Mononuclear cell (primary cell): ENCODE data around the gene ZNF615. TPM values are rescaled to one million over a fixed set of nuclear protein-coding genes. Genes with fewer than 3 reads are reported as not detected.
"Not testable (repeated sequence)": the region's sequence is repeated elsewhere in the genome, so short reads cannot be mapped to it uniquely, and the experiment has no call there.

Experiments used
- H3K27me3 ChIP-seq: 2 replicates; pipeline ENCODE4 v1.6.0; 2011; ENCODE audit warnings: low read length, control low read depth; ENCODE audit not compliant: insufficient read depth
- H3K4me1 ChIP-seq: 2 replicates; pipeline ENCODE4 v1.5.1; 2011; ENCODE audit warnings: mild to moderate bottlenecking, low read length, control low read depth; ENCODE audit not compliant: insufficient read depth
- H3K4me3 ChIP-seq: 2 replicates; pipeline ENCODE4 v1.5.1; 2011; ENCODE audit warnings: mild to moderate bottlenecking, low read length, moderate library complexity
- H3K9me3 ChIP-seq: 2 replicates; pipeline ENCODE4 v1.5.1; 2011; ENCODE audit warnings: low read depth, mild to moderate bottlenecking, control low read depth, low read length
- total RNA-seq: library from RNA; depleted of rRNA; stranded (reverse); fragments of >200 nt; gene quantifications from one replicate; pipeline ENCODE4 v1.2.3, GENCODE V29; 2012

Gene ZNF615
- total RNA-seq, 1 donor = 16.1 TPM

DNA sequence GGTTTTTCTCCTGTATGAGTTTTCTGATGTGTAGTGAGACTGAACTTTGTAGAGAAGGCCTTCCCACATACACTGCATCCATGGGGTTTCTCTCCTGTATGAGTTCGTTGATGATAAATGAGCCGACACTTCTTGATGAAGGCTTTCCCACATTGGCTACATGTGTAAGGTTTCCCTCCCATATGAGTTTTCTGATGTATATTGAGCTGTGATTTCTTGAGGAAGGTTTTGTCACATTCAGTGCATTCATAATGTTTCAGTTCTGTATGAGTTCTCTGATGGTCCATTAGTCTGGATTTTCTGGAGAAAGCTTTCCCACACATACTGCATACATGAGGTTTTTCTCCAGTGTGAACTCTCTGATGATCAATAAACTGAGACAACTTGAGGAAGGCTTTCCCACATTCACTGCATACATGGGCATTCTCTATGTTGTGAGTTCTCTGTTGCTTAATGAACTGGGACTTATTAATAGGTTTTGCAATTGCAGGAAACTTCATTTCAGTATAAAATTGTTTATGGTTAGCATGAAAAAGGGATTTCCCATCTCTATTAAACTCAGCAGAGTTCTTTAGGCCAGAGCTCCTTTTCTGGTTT is 13.9 kb downstream of the ZNF615 start:
- no peaks in the 10 kb centered on the region for H3K4me1 ChIP-seq
- no peaks in the 10 kb centered on the region for H3K27me3 ChIP-seq
- no peak overlapping the region for H3K4me3 ChIP-seq
- H3K9me3 ChIP-seq = peaks cover 93% of the 10 kb centered on the region

- no peaks in the 10 kb centered on the region for H3K27me3 ChIP-seq
- peaks cover 87% of the 10 kb centered on the region for H3K9me3 ChIP-seq
- H3K4me1 ChIP-seq = no peaks in the 10 kb centered on the region
- no peak overlapping the region for H3K4me3 ChIP-seq
These were observed 14.6 kb downstream of the ZNF615 start for GRCh38 chr19:51993422-51993821.

DNA sequence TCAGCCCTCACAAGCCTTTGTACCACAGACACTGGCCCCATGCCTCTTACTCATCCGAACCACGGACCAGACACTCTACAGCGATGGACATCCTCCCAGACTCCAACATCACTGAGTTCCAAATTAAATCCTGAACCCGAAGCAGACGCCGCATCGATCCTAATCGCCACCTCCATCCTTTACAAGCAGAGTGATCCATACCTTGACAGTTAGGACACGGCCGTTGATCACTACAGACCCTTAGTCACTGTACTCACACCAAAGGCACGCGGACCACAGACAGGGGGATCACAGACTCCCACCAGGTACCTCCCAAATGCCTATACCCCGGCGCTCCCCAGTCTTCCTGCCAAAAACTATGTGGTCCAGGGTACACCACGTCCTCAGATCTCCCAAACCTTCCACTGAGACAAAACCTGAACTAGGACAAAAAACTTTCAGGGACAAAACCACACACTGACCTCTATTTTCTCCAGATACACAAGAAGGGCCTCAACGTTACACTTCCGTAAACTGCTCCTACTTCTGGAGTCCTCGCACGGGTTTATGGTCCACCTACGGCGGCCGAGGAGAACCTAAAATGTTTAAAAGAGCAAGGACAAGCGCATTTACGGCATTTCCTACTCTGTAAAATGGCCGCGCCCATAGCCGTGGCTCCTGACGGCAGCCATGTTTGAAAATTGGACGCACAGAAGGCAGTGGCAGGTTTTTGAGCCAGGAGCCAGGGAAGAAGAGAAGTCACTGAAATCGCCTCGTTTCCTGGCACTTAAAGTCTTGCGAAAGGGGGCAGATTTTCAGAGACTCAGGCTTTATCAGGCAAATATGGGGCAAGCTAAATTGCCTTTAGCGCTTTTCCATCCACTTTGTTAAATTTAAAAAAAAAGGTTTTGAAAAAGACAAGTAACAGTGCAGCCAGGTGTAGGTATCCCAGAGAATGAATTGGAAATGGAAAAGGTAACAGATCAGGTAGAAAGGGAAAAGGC is 21.4 kb downstream of the ZNF615 start, which contains the start of gene ZNF350:
TSS of gene ZNF350 (minus strand) at position 532 of the 983 bp plus-strand sequence. CDS start 12,480 bp downstream, outside the sequence.
- Histone ChIP-seq H3K4me1 (peaks cover 16% of the 10 kb centered on the region), H3K4me3 (peak within 1 kb of the TSS; percentile 100), H3K27me3 (no peaks in the 10 kb centered on the region), H3K9me3 (peaks cover 58% of the 10 kb centered on the region)

- H3K27me3 ChIP-seq = no peaks in the 10 kb centered on the region
- H3K4me1 ChIP-seq = peaks cover 16% of the 10 kb centered on the region
- H3K9me3 ChIP-seq = peaks cover 66% of the 10 kb centered on the region
- no peak overlapping the region for H3K4me3 ChIP-seq
These were observed 24.6 kb downstream of the ZNF615 start for GRCh38 chr19:51983361-51983760.

- H3K4me1 ChIP-seq, H3K27me3 ChIP-seq, H3K4me3 ChIP-seq: not testable (repeated sequence)
- H3K9me3 ChIP-seq = peaks cover 90% of the 10 kb centered on the region
These were observed 27.1 kb downstream of the ZNF615 start for GRCh38 chr19:51980926-51981325.

- no peaks in the 10 kb centered on the region for H3K27me3 ChIP-seq
- H3K9me3 ChIP-seq = peaks cover 95% of the 10 kb centered on the region
- H3K4me1 ChIP-seq = peaks cover under 1% of the 10 kb centered on the region
- no peak overlapping the region for H3K4me3 ChIP-seq
These were observed 27.8 kb downstream of the ZNF615 start for GRCh38 chr19:51980116-51980736.

DNA sequence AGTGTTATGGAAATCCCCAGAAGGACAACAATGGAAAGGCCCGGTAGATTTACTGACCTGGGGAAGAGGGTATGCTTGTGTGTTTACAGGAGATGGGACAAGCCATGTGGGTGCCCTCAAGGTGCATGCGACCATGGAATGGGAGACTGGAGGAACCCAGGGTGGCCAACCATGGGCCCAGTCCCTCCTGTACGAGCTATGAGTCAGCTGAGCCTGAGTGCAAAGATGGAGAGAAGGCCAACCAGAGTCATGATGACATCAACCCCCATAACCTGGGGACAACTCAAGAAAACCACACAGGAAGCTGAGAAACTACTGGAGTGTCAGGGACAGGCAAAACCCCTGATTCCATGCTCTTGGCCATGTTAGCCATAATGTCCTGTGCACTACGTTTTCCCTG is 29.1 kb downstream of the ZNF615 start:
- Histone ChIP-seq H3K4me3 (no peak overlapping the region), H3K9me3 (peaks cover 95% of the 10 kb centered on the region), H3K27me3 (no peaks in the 10 kb centered on the region), H3K4me1 (no peaks in the 10 kb centered on the region)

DNA sequence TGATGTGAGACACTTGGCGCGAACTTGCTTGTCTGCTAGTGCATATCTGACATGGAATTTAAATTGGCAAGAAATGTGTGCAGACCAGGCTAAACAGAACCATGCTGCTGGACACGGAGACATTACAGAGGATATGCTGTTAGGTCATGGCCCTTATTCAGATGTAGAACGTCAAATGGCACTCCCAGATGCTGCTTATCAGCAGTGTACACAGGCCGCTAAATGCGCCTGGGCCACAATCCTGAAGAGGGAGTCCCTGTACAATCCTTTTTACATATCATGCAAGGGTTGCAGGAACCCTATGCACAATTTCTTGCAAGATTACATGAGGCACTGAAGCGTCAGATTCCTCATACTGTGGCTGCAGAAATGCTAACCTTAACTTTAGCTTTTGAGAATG is 30.7 kb downstream of the ZNF615 start:
- Histone ChIP-seq H3K9me3 (peaks cover 95% of the 10 kb centered on the region), H3K27me3 (no peaks in the 10 kb centered on the region), H3K4me3 (no peak overlapping the region), H3K4me1 (no peaks in the 10 kb centered on the region)

- H3K27me3 ChIP-seq = no peaks in the 10 kb centered on the region
- H3K4me1 ChIP-seq = no peaks in the 10 kb centered on the region
- H3K4me3 ChIP-seq = no peak overlapping the region
- H3K9me3 ChIP-seq = peaks cover 95% of the 10 kb centered on the region
These were observed 31.2 kb downstream of the ZNF615 start for GRCh38 chr19:51976852-51977251.

- H3K27me3 ChIP-seq, H3K4me1 ChIP-seq, H3K4me3 ChIP-seq: not testable (repeated sequence)
- H3K9me3 ChIP-seq = peaks cover 100% of the 10 kb centered on the region
These were observed 32.2 kb downstream of the ZNF615 start for GRCh38 chr19:51975787-51976186.

DNA sequence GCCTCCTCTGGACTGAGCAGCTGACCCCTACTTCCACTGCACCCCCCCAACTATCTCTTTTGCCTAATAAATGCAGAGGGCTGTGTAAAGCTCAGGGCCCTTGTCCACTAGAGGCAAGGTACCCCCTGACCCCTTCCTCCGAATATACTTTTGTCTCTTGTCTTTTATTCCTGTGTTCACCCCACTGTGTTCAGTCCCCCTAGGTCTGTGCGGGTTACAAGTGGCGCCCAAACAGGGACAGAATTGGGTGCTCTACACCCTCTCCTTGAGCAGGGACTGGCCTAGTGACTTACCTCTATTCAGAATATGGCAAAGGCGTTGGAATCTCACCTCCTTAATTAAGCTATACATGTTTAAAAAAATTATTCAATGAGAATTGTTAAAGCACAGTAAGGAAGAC is 36.4 kb downstream of the ZNF615 start:
- no peak overlapping the region for H3K4me3 ChIP-seq
- H3K9me3 ChIP-seq = peaks cover 95% of the 10 kb centered on the region

GRCh38 chr19:51970718-51971117 is 37.3 kb downstream of the ZNF615 start:
- H3K4me3 ChIP-seq = no peak overlapping the region
- no peaks in the 10 kb centered on the region for H3K4me1 ChIP-seq
- H3K27me3 ChIP-seq = no peaks in the 10 kb centered on the region
- peaks cover 95% of the 10 kb centered on the region for H3K9me3 ChIP-seq

More for the DNA sequence above, 36.4 kb downstream of the ZNF615 start:
- no peaks in the 10 kb centered on the region for H3K27me3 ChIP-seq
- no peaks in the 10 kb centered on the region for H3K4me1 ChIP-seq

GRCh38 chr19:51965583-51965982 is 42.4 kb downstream of the ZNF615 start:
- H3K4me1 ChIP-seq = no peaks in the 10 kb centered on the region
- no peaks in the 10 kb centered on the region for H3K27me3 ChIP-seq
- H3K9me3 ChIP-seq = peaks cover 95% of the 10 kb centered on the region
- H3K4me3 ChIP-seq = no peak overlapping the region

DNA sequence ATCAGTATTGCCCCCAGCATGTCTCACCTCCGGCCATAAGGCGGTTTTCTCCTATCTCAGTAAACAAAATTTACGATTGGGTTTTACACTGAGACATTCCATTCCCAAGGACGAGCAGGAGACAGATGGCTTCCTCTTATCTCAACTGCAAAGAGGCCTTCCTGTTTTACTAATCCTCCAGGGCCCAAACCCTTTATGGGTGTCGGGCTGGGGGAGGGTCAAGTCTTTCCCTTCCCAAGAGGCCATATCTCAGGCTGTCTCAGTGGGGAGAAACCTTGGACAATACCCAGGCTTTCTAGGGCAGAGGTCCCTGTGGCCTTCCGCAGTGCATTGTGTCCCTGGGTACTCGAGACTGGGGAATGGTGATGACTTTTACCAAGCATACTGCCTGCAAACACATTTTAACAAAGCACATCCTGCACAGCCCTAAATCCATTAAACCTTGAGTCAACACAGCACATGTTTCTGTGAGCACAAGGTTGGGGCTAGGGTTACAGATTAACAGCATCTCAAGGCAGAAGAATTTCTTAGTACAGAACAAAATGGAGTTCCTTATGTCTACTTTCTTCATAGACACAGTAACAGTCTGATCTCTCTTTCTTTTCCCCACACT is 47.3 kb downstream of the ZNF615 start:
- peaks cover 62% of the 10 kb centered on the region for H3K9me3 ChIP-seq
- H3K27me3 ChIP-seq, H3K4me1 ChIP-seq, H3K4me3 ChIP-seq: not testable (repeated sequence)

DNA sequence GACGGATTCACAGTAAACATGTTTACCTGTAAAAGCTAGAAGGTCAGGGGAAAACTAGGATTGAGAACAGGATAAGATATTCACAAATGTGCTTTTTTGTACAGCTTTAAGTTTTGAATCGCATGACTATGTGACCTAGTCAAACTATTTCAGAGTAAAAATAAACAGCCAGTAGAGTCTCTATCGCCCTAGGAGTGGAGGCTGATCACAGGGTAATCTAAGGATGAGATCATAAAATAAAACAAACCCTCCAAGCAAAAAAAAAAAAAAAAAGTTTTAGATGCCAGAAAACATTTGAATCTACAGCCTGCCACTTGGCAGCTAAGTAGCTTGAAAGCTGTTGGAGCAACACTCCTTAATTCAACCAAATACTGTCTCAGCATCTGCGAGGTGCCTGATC is 48.2 kb downstream of the ZNF615 start:
- Histone ChIP-seq H3K27me3 (no peaks in the 10 kb centered on the region), H3K4me3 (no peak overlapping the region), H3K9me3 (peaks cover 58% of the 10 kb centered on the region), H3K4me1 (no peaks in the 10 kb centered on the region)
